H1 (cell line): ENCODE data around the gene SRRM3.
A peak's percentile ranks its signal among the peaks of the same experiment; 100 is the strongest.

Source experiments
- CHD1 ChIP-seq: IDR thresholded peaks from 2 replicates; pipeline ENCODE4 v1.6.1; 2012; ENCODE audit warnings: low read depth, low read length, improper control_type of control experiment
- EGR1 ChIP-seq: IDR thresholded peaks from 2 replicates; pipeline ENCODE4 v1.6.1; 2011; ENCODE audit warnings: low read depth, low read length, borderline replicate concordance
- EP300 ChIP-seq, 2 experiments: IDR thresholded peaks; 1 replicate in 1 of 2; 2 replicates in 1 of 2; pipeline ENCODE4 v1.6.1; 2011 to 2012; ENCODE audit warnings: low read depth in 2 of 2, low read length in 2 of 2, mild to moderate bottlenecking in 2 of 2, borderline replicate concordance in 1 of 2, inconsistent platforms in 1 of 2, moderate library complexity in 1 of 2
- KDM1A ChIP-seq: fragments of 200-600, 300-600 bp; sonication (generic); IDR thresholded peaks from 2 replicates; pipeline ENCODE4 v1.7.1; 2016; ENCODE audit warnings: mild to moderate bottlenecking, low read length, borderline replicate concordance
- PHF8 ChIP-seq: fragments of 200-600 bp; sonication (generic); conservative IDR thresholded peaks from 2 replicates; pipeline ENCODE4 v1.7.1; 2012; ENCODE audit warnings: low read depth, mild to moderate bottlenecking, inconsistent platforms, low read length, moderate library complexity
- RFX5 ChIP-seq: IDR thresholded peaks from 2 replicates; pipeline ENCODE4 v1.6.1; 2011; ENCODE audit warnings: low read depth, low read length, improper control_type of control experiment, borderline replicate concordance
- SIN3A ChIP-seq, 2 experiments: IDR thresholded peaks in 1 of 2; conservative IDR thresholded peaks in 1 of 2; 2 replicates each; pipeline ENCODE4 v1.6.1; 2011 to 2012; ENCODE audit warnings: low read length in 2 of 2, improper control_type of control experiment in 1 of 2, low read depth in 1 of 2, mild to moderate bottlenecking in 1 of 2
- SUZ12 ChIP-seq: fragments of 200-600 bp; sonication (generic); IDR thresholded peaks from 2 replicates; pipeline ENCODE4 v1.6.1; 2012; ENCODE audit warnings: mild to moderate bottlenecking, inconsistent platforms, low read length, moderate library complexity, mixed read lengths
- TAF1 ChIP-seq: IDR thresholded peaks from 2 replicates; pipeline ENCODE4 v1.6.1; 2011; ENCODE audit warnings: mild to moderate bottlenecking, low read depth, low read length
- TF ChIP-seq, protein P1 (sequence below), 3 experiments: IDR thresholded peaks; 1 replicate in 2 of 3; 2 replicates in 1 of 3; pipeline versions ENCODE4 v1.5.1 to v1.6.1; 2011; ENCODE audit warnings: low read length in 3 of 3, mild to moderate bottlenecking in 3 of 3, inconsistent platforms in 2 of 3, low read depth in 1 of 3, moderate library complexity in 1 of 3; ENCODE audit not compliant: insufficient read depth in 1 of 3; ENCODE audit errors: control extremely low read depth in 1 of 3
- TF ChIP-seq, protein P2 (sequence below): IDR thresholded peaks from 2 replicates; pipeline ENCODE4 v1.6.1; 2012; ENCODE audit warnings: low read length, inconsistent platforms

DNA sequence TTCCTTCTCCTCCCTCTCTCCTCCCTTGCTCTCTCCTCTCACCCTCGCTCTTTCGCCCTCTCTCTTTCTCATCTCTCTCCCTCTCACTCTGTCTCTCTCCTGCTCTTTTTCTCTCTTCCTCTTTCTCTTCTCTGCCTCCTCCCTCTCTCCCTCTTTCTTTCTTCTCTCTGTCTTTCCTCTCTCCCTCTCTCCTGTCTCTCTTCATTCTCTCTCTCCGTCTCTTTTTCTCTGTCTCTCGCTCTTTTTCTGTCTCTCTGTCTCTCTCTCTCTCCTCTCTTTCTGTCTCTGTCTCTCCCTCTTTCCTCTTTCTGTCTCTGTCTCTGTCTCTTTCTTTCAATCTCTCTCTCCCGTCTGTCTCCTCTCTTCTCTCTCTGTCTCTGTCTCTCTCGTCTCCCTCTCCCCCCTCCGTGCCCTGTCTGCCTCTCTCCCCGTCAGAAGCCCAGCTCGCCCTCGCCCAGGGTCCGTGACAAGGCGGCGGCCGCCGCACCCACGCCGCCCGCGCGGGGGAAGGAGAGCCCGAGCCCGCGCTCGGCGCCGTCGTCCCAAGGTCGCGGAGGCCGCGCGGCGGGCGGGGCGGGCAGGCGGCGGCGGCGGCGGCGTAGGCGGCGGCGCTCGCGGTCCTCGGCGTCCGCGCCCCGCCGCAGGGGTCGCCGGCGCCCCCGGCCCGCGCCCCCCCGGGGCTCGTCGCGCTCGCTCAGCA, 79.5 kb downstream of the SRRM3 start:
- TF ChIP-seq, protein P1, sequence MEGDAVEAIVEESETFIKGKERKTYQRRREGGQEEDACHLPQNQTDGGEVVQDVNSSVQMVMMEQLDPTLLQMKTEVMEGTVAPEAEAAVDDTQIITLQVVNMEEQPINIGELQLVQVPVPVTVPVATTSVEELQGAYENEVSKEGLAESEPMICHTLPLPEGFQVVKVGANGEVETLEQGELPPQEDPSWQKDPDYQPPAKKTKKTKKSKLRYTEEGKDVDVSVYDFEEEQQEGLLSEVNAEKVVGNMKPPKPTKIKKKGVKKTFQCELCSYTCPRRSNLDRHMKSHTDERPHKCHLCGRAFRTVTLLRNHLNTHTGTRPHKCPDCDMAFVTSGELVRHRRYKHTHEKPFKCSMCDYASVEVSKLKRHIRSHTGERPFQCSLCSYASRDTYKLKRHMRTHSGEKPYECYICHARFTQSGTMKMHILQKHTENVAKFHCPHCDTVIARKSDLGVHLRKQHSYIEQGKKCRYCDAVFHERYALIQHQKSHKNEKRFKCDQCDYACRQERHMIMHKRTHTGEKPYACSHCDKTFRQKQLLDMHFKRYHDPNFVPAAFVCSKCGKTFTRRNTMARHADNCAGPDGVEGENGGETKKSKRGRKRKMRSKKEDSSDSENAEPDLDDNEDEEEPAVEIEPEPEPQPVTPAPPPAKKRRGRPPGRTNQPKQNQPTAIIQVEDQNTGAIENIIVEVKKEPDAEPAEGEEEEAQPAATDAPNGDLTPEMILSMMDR (IDR thresholded peaks at IDR 0.05; ENCODE audit: control extremely low read depth in 1 of 3, insufficient read depth in 1 of 3, low read depth in 1 of 3, low read length in 3 of 3), result no peak
- TF ChIP-seq TAF1 (no peak), CHD1 (no peak), EGR1 (no peak), PHF8 (no peak), SUZ12 (peak; percentile 60), KDM1A (0 out of 2 replicates have a peak, but pooled peaks have one; percentile 10), EP300 (IDR thresholded peaks at IDR 0.05; ENCODE audit: borderline replicate concordance in 1 of 2, low read depth in 2 of 2, low read length in 2 of 2) (no peak), SIN3A (conservative IDR thresholded peaks at IDR 0.05 in 1 of 2, IDR thresholded peaks at IDR 0.05 in 1 of 2; ENCODE audit: low read depth in 1 of 2, low read length in 2 of 2) (no peak), RFX5 (no peak)
- TF ChIP-seq, protein P2, sequence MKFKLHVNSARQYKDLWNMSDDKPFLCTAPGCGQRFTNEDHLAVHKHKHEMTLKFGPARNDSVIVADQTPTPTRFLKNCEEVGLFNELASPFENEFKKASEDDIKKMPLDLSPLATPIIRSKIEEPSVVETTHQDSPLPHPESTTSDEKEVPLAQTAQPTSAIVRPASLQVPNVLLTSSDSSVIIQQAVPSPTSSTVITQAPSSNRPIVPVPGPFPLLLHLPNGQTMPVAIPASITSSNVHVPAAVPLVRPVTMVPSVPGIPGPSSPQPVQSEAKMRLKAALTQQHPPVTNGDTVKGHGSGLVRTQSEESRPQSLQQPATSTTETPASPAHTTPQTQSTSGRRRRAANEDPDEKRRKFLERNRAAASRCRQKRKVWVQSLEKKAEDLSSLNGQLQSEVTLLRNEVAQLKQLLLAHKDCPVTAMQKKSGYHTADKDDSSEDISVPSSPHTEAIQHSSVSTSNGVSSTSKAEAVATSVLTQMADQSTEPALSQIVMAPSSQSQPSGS, result no peak
